Activated CD4-positive, alpha-beta T cell treated with anti-CD3 and anti-CD28 coated beads for 24 hours (primary cell): Measurements from ENCODE around the gene SLC25A10.
"Not testable (repeated sequence)": the region's sequence is repeated elsewhere in the genome, so short reads cannot be mapped to it uniquely, and the experiment has no call there.

ENCODE experiments used
- DNase-seq, 2 donors: peaks; one replicate each; pipeline ENCODE4 v3.0.0-alpha.2; 2020; ENCODE audit warnings: low read depth in 2 of 2

Gene SLC25A10

DNA sequence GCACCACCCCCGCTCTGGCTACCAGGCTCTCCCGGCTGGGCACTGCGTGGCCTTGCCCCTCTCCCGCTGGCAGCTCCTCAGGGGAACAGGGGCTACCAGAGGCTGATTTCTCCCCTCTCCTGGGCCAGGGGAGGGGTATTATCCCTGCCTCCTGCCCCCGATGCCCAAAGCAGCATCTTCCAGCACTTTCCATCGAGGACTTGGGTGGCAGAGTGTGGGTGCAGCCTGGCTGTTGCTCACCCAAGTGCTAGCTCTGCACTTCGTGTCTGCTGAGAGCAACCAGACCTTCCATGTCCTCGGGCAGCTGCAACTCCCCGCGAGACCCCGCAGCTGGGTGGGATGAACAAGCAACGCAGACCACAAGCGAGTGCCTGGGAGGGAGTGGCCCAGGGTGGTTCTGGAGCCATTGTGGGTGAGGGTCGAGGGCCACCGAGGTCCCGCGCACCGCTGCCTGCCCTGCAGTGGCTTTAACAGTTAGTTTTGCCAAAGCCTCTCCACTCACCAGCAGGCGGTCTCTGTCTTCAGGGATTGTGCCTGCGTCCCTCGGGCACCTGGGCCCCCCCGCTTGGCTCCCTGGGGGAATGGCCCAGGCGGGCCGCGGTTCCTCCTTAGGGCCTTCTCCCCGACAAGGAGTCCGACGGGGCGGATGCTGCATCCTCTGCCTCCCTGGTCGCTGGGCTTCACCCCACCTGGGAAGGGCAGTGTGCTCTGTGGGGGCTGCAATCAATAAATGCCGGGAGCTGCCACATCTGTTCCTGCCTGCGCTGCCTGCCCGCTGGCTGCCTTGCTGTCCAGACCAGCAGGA lies 8.4 kb downstream of the SLC25A10 start:
- no peak for DNase-seq

DNA sequence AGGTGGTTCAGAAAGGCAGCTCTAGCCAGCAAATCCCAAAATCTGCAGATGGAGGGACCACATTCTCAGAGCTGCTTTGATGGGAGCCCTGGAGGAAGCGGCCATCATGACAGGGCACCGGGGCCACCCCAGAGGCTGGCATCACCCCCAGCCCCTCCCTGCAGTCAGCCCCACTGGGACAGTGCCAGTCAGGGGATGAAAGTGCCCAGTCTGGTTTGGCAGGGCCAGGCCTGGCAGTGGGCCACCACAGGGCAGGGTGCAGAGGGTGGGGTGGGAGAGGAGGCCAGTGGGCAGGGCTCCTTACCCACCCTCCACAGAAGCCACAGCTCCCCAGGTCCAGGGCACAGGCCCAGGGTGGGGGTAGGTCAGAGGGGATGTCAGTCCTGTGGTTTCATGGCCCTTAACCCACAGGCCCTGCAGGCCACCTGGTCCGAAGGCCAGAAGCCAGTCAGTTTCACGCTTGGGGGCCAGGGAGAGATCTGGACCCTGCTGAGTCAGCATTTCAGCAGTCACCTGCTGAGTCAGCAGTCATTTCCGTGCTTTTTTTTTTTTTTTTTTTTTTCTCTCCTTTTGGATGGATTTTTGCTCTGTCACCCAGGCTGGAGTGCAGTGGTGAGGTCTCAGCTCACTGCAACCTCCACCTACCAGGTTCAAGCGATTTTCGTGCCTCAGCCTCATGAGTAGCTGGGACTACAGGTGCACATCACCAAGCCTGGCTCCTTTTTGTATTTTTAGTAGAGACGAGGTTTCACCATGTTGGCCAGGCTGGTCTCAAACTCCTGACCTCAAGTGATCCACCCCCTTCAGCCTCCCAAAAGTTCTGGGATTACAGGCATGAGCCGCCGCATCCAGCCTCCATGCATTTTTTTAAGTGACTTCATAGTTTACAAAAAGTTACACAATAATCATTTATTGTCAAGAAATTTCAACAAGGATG lies 10.4 kb downstream of the SLC25A10 start:
- DNase-seq = no peak

DNA sequence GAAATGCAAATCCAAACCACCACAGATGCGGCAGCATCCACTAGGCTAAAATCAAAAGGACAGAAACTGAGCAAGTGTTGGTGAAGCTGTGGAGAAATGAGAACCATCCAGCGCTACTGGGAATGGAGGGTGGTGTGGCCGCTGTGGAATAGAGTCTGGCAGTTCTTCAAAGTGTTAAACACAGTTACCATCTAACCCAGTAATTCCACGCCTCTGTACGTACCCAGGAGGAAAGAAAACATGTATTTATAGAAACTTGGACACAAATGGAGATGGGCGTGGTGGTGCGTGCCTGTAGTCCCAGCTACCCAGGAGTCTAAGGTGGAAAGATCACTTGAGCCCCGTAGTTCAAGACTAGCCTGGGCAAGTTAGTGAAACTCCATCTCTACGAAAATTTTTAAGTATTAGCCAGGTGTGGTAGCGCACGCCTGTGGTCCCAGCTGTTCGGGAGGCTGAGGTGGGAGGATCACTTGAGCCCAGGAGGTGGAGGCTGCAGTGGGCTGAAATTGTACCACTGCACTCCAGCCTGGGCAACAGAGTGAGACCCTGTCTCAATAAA lies 11.6 kb downstream of the SLC25A10 start:
- no peak for DNase-seq

DNA sequence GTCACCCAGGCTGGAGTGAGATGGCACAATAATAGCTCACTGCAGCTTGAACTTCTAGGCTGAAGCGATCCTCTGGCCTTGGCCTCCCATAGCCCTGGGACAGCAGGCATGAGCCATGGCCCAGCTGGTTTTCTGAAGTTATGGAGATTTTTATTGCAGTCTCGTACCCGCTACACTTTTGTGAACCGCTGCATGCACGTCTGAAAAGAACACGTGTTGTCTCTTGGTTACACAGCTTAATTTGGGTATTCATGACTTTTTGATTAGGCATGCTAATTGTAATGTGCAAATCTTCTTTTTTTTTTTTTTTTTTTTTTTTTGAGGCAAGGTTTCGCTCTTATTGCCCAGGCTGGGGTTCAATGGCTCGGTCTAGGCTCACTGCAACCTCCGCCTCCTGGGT lies 13.4 kb downstream of the SLC25A10 start:
- no peak for DNase-seq

DNA sequence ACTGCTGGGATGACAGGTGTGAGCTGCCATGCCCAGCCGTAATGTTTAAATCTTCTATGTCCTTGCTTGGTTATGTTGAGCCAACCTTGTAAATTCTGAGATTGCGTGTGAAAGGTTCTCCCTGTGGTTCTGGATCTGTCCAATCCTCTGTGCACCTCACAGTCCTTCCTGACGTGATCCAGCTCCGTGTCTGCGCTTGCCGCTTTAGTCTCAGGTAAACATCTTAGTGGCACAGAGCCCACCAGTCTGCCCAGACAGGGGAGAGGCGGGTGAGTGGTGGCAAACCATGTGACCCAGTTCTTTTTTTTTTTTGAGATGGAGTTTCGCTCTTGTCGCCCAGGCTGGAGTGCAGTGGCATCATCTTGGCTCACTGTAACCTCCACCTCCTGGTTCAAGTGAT lies 13.9 kb downstream of the SLC25A10 start:
- DNase-seq = no peak

DNA sequence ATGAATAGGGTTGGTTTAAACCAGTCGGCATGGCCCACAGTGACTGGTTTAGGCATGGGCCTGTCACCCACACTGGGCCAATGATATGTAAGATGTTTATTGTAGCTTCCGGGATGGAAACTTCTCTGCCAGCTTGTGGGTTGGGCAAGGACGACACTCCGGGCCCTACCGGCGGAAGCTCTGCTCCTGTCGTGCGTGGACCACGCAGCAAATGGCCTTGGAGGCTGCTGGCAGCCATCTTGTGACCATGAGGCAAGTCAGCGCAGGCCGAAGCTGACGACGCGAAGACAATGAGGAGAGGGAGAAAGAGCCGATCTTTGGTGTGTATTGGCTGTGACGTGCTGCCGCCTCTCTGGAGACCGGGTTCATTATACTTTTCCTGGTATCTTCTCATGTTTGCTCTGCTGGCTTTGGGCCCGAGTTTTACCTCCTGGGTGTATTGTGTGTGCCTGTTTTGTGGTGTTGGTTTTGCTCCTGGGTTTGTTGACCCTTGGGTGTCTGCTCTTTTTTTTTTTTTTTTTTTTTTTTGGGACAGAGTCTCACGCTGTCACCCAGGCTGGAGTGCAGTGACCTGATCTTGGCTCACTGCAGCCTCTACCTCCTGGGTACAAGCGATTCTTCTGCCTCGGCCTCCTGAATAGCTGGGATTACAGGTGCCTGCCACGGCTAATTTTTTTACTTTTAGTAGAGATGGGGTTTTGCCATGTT lies 15.4 kb downstream of the SLC25A10 start:
- DNase-seq = no peak

DNA sequence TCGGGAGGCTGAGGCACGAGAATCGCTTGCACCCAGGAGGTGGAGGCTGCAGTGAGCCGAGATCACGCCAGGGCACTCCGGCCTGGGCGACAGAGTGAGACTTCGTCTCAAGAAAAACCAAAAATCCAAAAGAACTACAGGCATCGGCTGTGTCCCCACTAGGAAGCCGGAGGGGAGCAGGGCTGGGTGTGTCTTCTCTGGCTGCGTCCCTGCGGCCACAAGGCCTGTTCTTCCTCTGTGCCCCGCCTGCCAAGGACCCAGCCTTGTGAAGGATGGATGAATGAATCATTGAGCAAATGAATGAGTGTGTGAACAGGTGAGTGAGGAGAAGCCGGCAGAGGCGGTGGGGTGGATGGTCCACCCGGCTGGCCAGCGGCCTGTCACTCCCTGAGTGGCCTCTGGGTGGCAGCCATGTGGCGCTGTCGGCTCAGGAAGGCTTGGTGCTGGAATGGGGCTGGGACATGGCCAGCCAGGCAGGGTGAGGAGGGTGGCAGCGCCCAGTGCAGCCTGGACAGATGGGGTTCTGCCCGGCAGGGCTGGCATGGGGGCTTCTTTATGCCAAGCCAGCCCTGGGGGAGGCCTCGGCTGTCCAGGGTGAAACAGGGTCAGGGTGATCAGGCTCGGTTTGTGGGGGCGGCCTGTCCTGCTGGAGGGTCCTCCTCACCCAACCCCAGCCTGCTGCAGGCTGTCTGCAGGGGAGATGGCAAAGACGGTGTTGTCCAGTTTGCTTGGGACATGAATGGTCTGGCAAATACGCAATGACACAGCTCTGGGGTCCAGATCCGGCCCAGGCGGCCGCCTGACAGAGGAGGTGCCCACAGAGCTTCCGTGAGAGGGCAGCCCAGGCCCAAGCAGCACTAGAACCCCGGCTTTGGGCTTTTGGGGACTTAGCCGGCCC lies 21.7 kb downstream of the SLC25A10 start:
- DNase-seq = peak; percentile 49 to 65

DNA sequence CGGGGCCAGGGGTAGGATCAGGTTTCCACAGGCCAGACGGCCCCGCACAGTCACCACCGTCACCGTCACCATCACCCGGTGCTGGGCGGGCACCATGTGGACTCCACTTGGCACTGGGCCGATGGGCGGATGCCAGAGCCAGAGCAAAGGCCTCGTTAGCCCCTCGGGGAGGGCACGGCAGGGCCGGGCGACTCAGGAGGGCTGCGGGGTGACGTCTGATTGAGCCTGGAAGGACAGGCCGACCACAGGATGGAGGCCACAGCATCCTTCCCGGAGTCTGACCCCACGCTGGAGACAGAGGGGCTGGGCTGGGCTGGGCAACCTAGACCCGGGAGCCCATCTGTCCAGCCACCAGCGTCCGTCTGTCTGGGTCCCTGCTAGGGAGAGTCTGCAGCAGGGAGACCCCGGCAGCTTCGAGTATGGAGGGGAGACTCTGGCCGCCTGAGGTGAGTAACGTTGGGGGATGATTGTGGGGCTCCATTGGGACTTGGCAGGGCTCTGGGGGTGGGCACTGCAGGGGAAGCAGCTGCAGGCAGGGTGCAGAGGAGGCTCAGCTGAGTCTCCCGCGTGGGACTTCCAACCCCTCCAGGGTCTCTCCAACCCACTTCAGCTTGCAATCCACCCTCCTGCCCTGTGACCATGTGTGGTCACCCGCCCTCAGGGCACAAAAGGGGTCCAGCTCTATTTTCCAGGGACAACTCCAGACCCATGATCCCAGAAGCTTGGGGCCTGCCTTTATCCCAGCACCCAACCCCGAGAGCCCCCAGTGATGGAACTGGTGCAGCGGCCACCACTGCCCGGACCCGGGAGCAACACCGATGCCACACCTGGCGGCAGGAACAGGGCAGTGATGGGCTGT lies 22.6 kb downstream of the SLC25A10 start:
- no peak for DNase-seq

DNA sequence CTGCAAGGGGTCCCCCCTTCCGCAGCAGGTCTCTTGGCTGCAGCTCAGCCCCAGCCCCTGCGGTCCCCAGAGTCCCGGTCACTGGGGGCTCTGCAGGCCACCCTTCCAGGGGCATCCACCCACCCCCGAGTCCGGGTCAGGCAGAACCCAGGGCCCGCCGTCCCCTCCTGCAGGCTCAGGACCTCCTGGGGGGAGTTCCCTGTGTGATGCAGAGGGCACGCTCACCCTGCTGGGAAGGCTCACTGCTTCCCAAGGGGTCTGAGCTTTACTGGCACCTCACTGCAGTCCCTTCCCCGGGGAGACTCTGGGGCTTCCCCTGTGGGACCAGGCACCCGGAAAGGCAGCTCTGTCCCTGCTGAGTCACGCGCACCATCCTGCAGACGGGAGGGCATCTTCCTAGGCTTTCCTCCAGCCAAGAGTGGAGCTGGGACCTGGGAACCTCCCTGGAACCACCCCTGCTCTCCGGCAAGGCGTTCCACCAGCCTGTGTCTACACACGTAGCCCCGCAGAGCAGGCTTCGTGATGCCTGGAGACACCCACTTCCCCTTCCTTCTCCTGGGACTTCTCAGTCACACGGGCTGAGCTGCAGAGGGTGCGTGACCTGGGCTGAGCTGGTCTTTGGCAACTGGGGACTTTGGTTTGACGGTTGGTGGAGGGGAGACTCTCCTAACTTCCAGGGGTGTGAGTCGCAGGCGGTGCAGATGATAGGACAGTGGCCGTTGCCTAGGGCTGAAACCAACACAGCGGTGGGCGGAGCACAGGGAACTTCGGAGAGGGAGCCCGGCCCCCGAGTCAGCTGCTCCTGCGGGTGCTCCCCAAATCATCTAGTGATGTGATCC lies 23.4 kb downstream of the SLC25A10 start:
- no peak for DNase-seq

DNA sequence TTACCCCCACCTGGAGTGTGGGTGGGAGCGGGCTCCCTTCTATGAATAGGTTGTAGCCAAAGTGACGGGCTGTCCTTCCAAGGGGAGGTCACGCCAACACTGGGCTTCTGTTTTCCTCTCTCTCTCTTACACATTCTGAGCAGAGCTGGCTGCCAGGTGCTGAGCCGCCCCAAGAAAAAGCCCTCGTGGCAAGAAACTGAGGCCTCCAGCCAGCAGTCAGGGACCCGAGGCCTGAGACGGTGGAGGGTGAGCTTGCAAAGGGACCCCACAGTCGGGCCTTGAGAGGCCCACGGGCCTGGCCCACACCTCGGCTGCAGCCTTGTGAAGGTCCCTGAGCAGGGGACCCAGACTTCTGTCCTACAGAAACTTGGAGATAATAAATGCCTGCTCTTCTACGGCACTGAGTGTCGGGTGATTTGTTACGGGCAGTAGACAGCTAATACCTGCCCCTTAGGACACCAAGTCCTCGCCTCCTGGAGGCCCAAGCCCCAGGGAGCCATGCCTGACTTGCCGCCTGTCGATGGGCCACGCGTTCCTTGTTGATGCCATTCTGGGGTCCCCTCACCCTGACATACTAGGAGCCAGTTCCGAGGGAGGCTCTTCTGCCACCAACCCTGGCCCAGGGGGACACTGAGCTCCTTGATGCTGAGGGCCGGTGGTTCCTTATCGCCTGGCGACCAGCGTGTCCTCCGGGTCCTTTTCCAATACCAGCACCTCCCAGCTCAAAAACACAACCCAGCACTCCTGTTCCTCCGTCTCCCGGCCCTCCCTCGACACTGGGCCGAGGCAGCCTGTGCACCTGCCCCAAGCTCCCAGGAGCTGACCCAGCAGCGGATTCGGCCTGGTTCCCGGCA lies 26.1 kb downstream of the SLC25A10 start:
- DNase-seq = no peak

DNA sequence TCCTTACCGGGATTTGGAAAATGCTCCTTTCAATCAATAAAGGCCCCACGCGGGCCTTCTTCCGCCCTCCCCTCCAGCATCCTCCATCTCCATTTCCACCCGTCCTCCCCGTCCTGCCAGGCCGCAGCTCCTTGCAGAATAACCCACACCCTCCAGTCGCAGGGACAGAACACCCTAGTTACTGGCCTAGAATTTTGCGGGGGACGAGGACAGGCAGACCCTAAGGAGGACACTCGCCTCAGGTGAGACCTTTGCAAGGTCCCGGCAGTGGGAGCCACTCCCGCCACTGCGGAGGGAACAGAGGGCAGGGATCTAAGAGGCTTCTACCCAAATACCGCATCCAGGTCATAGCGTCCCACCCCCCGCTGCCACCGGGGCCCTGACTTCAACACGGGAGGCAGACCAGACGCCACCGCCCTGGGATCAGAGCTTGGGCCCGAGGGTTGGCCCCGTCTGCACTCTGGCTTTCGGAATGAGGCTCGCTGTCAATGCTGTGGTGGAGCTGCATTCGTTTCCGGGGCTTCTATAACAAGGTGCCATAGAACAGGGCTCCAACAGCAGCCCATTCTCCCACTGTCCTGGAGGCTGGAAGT lies 26.8 kb downstream of the SLC25A10 start:
- DNase-seq = no peak

DNA sequence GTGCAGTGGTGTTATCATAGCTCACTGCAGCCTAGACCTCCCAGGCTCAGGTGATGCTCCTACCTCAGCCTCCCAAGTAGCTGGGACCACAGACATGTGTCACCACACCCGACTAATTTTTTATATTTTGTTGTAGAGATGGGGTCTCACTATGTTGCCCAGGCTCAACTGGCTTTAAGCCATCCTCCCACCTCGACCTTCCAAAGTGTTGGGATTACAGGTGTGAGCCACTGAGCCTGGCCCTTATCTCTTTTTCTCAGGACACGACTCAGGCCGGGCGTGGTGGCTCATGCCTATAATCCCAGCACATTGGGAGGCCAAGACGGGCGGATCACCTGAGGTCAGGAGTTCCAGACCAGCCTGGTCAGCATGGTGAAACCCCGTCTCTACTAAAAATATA lies 27.5 kb downstream of the SLC25A10 start:
- not testable (repeated sequence) for DNase-seq

DNA sequence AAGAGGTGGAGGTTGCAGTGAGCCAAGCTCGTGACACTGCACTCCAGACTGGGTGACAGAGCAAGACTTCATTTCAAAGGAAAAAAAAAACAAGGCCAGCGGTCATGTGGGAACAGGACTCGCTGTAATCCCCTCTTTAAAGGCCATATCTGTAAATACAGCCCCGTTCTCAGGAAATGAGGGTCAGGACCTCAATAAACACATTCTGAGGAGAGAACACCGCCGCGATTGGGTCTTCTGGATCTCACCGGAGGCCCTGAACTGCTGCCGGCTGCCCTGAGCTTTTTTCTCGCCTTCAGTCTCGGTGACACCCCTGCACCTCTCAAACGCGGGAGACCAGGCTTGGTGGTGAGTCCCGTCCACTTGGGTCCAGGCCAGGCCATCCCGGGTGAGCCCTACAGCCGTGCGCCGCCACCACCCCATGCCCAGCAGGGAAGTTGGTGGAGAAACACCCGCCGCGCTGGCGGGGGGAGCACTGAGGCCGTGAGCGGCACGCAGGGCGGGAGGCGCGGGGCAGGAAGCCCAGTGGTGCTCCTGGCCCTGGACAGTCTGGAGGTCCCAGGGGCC lies 28.4 kb downstream of the SLC25A10 start:
- DNase-seq = no peak

DNA sequence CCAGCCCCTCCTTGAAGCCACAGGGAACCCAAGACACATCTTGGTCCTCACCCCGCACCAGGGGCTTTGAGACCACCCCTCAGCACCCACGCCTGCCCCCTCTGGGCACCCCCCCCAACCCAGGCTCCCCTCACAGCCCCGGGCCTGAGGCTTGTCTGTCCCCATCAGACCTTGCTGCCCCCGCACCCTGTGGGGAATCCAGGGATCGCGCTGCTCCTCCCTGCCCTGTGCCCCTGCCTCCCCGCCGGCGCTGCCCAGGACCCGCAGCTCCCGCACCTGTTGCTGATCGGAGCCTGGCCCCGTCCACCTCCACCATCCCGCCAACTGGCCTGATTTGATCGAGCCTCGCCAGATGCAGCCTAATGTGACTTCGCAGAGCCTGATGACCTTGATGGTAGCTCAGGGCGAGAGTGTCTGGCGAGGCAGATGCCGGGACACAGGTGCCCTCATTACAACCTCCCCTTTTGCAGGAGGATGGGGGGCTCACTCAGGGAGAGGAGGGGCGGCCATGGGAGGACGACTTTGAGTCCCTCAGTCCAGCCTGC lies 29.0 kb downstream of the SLC25A10 start:
- DNase-seq = no peak

DNA sequence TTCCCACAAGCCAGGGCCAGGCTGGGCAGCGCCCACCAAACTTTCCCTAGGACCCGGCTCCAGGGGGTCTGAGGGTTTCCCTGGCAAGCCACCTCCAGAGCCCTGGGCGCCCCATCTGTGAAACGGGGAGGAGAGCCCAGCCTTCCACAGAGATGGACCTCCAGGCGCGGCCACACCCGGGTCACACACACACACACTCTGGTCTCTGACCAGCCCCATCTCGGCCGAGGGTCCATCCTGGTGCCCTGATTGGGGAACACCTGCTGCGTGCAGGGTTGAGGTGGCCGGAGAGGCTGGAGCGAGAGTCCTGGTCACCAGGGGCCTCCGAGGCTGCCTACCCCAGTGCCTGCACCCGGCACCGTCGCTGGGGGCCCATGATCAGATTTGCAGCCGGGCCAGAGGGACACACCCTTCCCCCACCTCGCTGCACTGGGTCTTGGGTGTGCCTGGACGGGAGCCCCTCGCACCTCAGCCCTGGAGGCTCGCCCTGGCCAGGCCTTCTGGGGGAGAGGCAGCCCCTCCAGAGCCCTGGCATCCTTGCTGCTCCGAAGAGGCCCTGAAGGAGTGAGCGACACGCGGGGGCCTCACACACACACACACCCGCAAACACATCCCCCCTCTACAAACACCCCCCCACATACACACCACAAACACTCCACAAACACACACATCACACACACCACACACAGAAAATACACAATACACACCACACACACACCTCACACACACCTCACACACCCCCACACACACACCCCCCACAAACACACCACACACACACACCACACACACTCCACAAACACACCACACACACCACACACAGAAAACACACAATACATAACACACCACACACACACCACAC lies 29.7 kb downstream of the SLC25A10 start:
- DNase-seq = no peak
